ENCODE measurements around the gene SNX9. TPM values are rescaled to one million over a fixed set of nuclear protein-coding genes. Genes with fewer than 3 reads are reported as not detected.
"Not testable (repeated sequence)": the region's sequence is repeated elsewhere in the genome, so short reads cannot be mapped to it uniquely, and the experiment has no call there.

The SNX9 gene
- total RNA-seq, 1 donor from 2014 or later = 65.0 TPM

GRCh38 chr6:157935786-157936185 is 112.7 kb downstream of the SNX9 start:
- TF ChIP-seq CTCF (IDR thresholded peaks at IDR 0.05) = no peak
- no peaks in the 10 kb centered on the region for H3K9me3 Mint-ChIP-seq (ENCODE audit: unreplicated experiment)
- no peaks in the 10 kb centered on the region for H3K27me3 Mint-ChIP-seq (ENCODE audit: unreplicated experiment)
- H3K4me3 Mint-ChIP-seq (ENCODE audit: unreplicated experiment) = no peak overlapping the region
- no peak overlapping the region for H3K27ac Mint-ChIP-seq (ENCODE audit: unreplicated experiment)
- no peaks in the 10 kb centered on the region for H3K4me1 Mint-ChIP-seq (ENCODE audit: unreplicated experiment)
- DNase-seq (ENCODE audit: extremely low spot score, unreplicated experiment) = no peak
- peaks cover 62% of the 10 kb centered on the region for H3K36me3 Mint-ChIP-seq (ENCODE audit: unreplicated experiment)

GRCh38 chr6:157937318-157937717 is 114.3 kb downstream of the SNX9 start:
- Mint-ChIP-seq H3K9me3 (ENCODE audit: unreplicated experiment) (no peaks in the 10 kb centered on the region), H3K27ac (ENCODE audit: unreplicated experiment) (no peak overlapping the region), H3K36me3 (ENCODE audit: unreplicated experiment) (peaks cover 50% of the 10 kb centered on the region), H3K4me3 (ENCODE audit: unreplicated experiment) (no peak overlapping the region), H3K27me3 (ENCODE audit: unreplicated experiment) (no peaks in the 10 kb centered on the region), H3K4me1 (ENCODE audit: unreplicated experiment) (no peaks in the 10 kb centered on the region)
- no peak for DNase-seq (ENCODE audit: extremely low spot score, unreplicated experiment)
- TF ChIP-seq CTCF (IDR thresholded peaks at IDR 0.05) = no peak

DNA sequence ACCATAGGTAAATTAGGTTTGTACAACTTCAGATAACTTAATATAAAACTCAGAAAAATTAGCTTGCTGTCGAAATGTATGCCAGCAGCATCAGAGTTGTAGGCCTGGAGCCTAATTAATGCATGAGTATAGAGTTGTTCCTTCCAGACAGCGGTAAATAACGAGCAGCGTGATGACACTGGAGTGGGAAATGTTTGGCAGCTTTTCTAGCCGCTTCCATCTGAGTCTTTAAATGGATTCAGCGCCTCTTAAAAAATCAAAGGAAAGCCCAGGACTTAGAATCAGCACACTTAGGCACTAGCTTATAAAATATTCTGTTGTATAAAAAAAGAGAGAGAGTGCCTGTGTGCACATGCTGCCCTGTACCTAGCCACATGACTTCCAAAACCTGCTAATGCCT is 114.9 kb downstream of the SNX9 start:
- no peak for TF ChIP-seq CTCF (IDR thresholded peaks at IDR 0.05)
- H3K36me3 Mint-ChIP-seq (ENCODE audit: unreplicated experiment) = peaks cover 51% of the 10 kb centered on the region
- no peak overlapping the region for H3K27ac Mint-ChIP-seq (ENCODE audit: unreplicated experiment)
- no peaks in the 10 kb centered on the region for H3K4me1 Mint-ChIP-seq (ENCODE audit: unreplicated experiment)
- no peaks in the 10 kb centered on the region for H3K27me3 Mint-ChIP-seq (ENCODE audit: unreplicated experiment)
- no peaks in the 10 kb centered on the region for H3K9me3 Mint-ChIP-seq (ENCODE audit: unreplicated experiment)
- no peak for DNase-seq (ENCODE audit: extremely low spot score, unreplicated experiment)
- no peak overlapping the region for H3K4me3 Mint-ChIP-seq (ENCODE audit: unreplicated experiment)

DNA sequence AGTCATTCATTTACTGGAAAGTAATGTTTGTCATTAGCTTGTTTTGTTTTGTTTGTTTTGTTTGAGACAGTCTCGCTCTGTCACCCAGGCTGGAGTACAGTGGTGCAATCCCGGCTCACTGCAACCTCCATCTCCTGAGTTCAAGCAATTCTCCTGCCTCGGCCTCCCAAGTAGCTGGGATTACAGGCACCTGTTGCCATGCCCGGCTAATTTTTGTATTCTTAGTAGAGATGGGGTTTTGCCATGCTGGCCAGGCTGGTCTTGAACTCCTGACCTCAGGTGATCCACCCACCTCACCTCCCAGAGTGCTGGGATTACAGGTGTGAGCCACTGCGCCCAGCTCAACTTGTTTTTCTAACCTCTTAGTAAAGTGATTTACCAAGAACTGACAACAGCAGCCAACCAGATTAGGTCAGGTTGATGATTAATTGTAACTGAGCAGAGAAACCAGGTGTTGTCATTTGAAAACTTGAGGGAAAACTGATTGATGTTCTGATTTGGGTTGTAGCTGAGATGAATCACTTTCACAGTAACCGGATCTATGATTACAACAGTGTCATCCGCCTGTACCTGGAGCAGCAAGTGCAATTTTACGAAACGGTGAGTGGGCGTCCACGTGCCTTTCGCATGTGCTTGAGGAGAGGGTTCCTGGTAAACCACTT is 117.5 kb downstream of the SNX9 start:
- not testable (repeated sequence) for DNase-seq (ENCODE audit: extremely low spot score, unreplicated experiment); H3K9me3 Mint-ChIP-seq (ENCODE audit: unreplicated experiment); H3K27ac Mint-ChIP-seq (ENCODE audit: unreplicated experiment); H3K4me1 Mint-ChIP-seq (ENCODE audit: unreplicated experiment); H3K27me3 Mint-ChIP-seq (ENCODE audit: unreplicated experiment); H3K4me3 Mint-ChIP-seq (ENCODE audit: unreplicated experiment)
- peaks cover 58% of the 10 kb centered on the region for H3K36me3 Mint-ChIP-seq (ENCODE audit: unreplicated experiment)

DNA sequence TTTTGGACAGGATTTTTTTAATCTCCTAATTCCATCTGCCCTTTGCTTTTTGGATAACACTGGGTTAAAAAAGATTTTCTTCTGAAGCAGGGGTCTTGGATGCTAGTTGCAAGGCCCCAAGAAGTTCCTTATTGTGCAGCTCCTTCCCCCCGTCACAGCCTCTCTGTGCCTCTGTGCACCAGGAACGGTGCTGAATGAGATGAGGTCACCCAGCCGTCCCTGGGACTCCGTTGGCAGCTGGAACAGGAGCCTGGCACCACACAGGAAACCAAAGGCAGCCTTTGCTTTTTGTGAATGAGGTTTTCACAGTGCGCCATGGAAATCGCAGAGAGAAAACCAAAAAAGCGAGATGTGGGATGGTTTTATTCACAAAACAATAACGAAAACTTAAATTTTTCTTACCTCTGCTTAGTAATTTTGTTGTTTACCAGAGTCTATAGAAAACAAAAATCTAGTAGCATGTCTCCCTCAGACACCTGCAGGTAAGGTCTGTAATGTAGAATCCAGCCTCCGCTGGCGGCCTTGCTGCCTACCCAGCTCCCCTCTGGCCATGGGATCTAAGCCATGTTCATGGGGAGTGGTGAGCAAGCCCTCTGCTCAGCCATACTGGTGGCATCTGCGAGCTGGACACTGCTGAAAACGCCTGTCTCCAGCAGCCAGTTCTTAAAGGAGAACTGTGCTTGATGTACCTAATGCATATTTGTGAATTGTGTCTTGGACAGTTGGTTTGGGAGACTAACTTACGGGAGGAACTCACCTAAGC is 118.2 kb downstream of the SNX9 start:
- H3K9me3 Mint-ChIP-seq (ENCODE audit: unreplicated experiment) = no peaks in the 10 kb centered on the region
- no peak for TF ChIP-seq CTCF (IDR thresholded peaks at IDR 0.05)
- peaks cover 63% of the 10 kb centered on the region for H3K36me3 Mint-ChIP-seq (ENCODE audit: unreplicated experiment)
- H3K4me1 Mint-ChIP-seq (ENCODE audit: unreplicated experiment) = no peaks in the 10 kb centered on the region
- no peak for DNase-seq (ENCODE audit: extremely low spot score, unreplicated experiment)
- no peaks in the 10 kb centered on the region for H3K27me3 Mint-ChIP-seq (ENCODE audit: unreplicated experiment)
- no peak overlapping the region for H3K27ac Mint-ChIP-seq (ENCODE audit: unreplicated experiment)
- no peak overlapping the region for H3K4me3 Mint-ChIP-seq (ENCODE audit: unreplicated experiment)
